SK-N-SH (cell line): Measurements from ENCODE around the gene USP47.

Experiments used
- CTCF ChIP-seq: fragments of 200-600 bp; sonication (generic); IDR thresholded peaks from 2 replicates; pipeline ENCODE4 v1.6.1; 2017; ENCODE audit warnings: antibody characterized with exemption, mild to moderate bottlenecking, moderate library complexity
- MAX ChIP-seq: IDR thresholded peaks from 2 replicates; pipeline ENCODE4 v1.4.0; 2012; ENCODE audit warnings: low read depth
- NRF1 ChIP-seq: IDR thresholded peaks from 2 replicates; pipeline ENCODE4 v1.6.1; 2012; ENCODE audit warnings: low read depth, mild to moderate bottlenecking, low read length
- POLR2AphosphoS5 ChIP-seq: IDR thresholded peaks from 2 replicates; pipeline ENCODE4 v1.6.1; 2012; ENCODE audit warnings: low read depth, low read length
- RCOR1 ChIP-seq: fragments of 150-350 bp; IDR thresholded peaks from 2 replicates; pipeline ENCODE4 v1.6.1; 2017; ENCODE audit warnings: antibody characterized with exemption, low read length
- REST ChIP-seq: IDR thresholded peaks from 2 replicates; pipeline ENCODE4 v1.6.1; 2012; ENCODE audit warnings: mild to moderate bottlenecking, low read depth, low read length, moderate library complexity
- SIN3A ChIP-seq: IDR thresholded peaks from 2 replicates; pipeline ENCODE4 v1.6.1; 2012; ENCODE audit warnings: low read depth, mild to moderate bottlenecking, low read length, moderate library complexity, borderline replicate concordance
- TCF12 ChIP-seq: IDR thresholded peaks from 2 replicates; pipeline ENCODE4 v1.4.0; 2012
- ZBTB33 ChIP-seq: IDR thresholded peaks from 2 replicates; pipeline ENCODE4 v1.4.0; 2012; ENCODE audit warnings: low read depth, borderline replicate concordance

GRCh38 chr11:11973866-11974265, 132.1 kb downstream of the USP47 start:
- no peak for TF ChIP-seq CTCF
- TF ChIP-seq POLR2AphosphoS5: no peak
- TF ChIP-seq REST: no peak
- no peak for TF ChIP-seq SIN3A
- no peak for TF ChIP-seq MAX
- no peak for TF ChIP-seq ZBTB33
- TF ChIP-seq RCOR1: no peak
- no peak for TF ChIP-seq NRF1
- TF ChIP-seq TCF12: no peak
